HG02678 (cell line): ENCODE data around the gene EIF4G3.
"Not testable (repeated sequence)": the region's sequence is repeated elsewhere in the genome, so short reads cannot be mapped to it uniquely, and the experiment has no call there.

ENCODE experiments used
- ATAC-seq: cut with Tn5 transposase; IDR thresholded peaks from one replicate; pipeline ENCODE4 v1.9.1; 2021; ENCODE audit warnings: mild to moderate bottlenecking, moderate library complexity; ENCODE audit not compliant: unreplicated experiment

The EIF4G3 gene

DNA sequence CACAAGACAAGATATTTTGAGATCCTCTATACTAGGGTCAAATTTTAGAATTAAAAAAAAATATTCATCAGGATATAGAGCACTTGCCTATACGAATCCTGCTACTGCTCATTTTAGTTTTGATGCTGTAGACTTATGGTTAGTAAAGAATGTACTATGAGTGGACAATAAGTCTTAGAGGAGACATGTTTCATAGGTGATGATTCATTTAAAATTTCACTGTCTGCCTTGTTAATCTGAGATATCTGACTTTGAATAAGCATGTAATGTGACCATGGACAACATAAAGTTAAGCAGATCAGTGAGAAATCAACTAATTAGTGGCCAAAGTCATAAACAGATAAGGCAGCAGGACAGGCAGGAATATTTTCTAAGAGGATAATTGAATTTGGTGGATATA lies 282.8 kb downstream of the EIF4G3 start:
- ATAC-seq, result no peak

DNA sequence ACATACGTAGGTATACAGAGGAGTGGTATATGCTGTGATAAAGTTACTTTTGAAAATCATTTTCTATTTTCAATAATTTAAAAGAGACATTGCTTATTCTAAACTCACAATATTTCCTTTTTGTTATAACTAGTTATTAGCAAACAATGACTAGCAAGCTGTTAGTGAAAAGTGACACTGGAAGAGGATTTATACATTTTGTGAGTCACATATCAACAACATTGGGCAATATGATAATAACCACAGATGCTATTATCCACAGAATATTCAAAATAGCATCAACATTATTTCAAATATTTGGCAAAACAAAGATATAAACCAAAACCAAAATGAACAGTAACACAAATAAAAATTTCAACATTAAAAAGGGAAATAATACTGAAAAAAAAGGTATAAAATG lies 285.6 kb downstream of the EIF4G3 start:
- no peak for ATAC-seq

GRCh38 chr1:20887246-20887645 lies 289.5 kb downstream of the EIF4G3 start:
- no peak for ATAC-seq

- ATAC-seq, result no peak
Observed at GRCh38 chr1:20885121-20885520, 291.6 kb downstream of the EIF4G3 start.

GRCh38 chr1:20884513-20884912 lies 292.2 kb downstream of the EIF4G3 start:
- no peak for ATAC-seq

DNA sequence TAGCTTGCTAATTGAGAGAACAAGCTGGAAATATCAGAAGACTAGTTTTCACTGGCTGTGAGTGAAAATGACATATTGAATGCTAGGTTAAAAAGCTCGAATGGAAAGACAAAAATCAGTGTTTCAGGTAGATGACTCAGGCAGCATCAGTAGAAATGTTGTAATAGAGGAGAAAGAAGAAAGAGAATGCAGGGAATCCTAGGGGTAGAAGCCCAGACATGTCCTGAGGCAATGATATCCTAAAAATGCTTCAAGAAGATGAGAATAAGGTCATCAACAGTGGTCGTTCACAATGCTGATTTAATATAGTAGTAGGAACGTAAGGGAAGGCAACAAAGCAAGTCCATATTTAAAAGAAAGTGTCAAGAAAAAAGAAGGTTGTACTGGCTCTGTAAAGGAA lies 292.9 kb downstream of the EIF4G3 start:
- ATAC-seq, result no peak

DNA sequence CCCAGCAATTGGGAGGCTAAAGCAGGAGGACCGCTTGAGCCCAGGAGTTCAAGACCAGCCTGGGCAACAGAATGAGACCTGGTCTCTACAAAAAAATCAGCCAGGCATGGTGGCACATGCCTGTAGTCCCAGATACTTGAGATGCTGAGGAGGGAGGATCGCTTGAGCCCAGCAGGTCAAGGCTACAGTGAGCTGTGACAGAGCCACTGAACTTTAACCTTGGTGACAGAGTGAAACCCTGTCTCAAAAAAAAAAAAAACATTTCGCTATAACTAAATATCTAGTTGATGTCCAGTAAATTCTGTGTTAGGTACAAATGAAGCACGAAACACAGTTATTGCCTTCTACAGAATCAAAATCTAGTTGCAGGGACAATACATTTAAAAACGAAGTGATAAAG lies 293.9 kb downstream of the EIF4G3 start:
- ATAC-seq, result no peak

GRCh38 chr1:20878799-20879198 lies 297.9 kb downstream of the EIF4G3 start:
- ATAC-seq, result no peak

DNA sequence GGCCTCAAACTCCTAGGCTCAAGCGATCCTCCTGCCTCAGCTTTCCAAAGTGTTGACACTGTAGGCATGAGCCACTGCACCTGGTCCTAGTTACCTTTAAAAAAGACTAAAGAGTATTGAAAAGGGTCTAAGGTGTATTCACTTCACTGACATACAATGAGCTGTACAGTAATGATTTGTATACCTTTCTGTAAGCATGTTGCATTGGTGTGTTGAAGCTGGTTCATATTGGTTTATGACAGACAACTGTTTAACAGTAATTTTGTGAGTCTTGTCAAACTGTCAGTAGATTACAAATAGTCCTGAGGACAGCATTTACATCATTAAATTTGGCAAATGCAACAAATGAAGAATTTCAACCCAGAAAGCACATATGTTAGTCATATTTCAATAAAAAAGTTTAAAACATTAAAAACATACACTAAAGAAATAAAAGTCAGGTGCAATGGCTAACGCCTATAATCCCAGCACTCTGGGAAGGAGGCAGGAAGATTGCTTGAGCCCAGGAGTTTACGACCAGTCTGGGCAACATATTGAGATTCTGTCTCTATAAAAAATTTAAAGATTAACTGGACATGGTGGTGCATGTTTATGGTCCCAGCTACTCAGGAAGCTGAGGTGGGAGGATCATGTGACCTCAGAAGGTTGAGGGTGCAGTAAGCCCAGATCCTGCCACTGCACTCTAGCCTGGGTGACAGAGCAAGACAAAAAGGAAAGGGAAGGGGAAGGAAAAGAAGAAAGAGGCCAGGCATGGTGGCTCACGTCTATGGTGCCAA lies 301.3 kb downstream of the EIF4G3 start:
- ATAC-seq, result no peak

DNA sequence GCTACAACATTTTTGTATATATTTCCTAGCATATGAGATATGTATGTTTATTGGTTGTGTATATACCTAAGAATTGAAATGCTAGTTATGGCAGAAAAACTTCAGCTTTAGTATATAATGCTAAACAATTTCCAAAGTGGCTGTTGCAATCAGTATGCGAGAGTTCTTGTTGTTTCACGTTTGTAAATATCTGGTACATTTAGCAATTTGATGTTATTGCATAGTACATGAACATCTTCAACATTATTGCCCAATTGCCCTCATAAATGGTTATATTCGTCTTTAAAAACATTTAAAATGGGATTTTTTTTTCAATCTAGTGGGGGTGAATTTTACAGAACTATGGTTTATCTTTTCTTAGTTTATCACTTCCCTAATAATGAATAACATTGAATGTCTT lies 303.4 kb downstream of the EIF4G3 start:
- no peak for ATAC-seq

- no peak for ATAC-seq
Observed at GRCh38 chr1:20871419-20871818, 305.3 kb downstream of the EIF4G3 start.

DNA sequence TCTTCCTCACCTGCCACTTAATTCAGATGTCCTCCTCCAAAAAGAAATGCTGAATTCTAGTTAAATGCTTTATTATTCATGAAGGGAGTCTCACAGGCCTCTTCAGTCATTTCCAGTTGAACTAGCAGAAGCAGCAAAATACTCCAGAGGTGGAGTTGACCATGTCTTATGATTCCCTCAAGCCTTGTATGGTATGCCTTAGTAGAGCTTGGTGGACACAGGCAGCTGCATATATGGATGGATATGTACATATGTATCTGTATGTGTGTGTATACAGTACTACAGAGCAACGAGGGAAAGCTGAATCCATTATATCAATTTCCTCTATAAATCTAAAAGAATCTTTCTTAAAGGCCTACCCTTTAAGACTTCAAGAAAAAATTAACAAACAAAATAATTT lies 306.0 kb downstream of the EIF4G3 start:
- ATAC-seq, result no peak

- no peak for ATAC-seq
Observed at GRCh38 chr1:20868263-20868662, 308.4 kb downstream of the EIF4G3 start.

DNA sequence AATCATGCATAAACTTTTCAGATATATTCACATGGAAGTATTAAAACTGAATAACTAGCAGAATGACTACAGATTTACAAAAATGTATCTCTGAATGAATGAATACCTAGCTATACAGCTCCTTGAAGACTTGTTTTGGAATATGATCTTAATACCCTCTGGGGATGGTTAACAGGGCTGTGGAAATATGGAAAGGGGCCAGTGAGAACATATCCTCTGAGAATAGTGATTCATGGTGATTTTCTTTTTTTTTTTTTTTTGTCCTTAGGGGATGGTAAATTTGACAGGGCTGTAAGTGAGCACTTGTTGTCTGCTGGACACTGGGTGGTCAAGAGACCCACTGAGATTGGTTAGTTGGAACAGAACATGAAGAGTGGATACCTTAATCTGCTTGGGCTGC lies 308.9 kb downstream of the EIF4G3 start:
- ATAC-seq, result no peak

- no peak for ATAC-seq
Observed at GRCh38 chr1:20867062-20867461, 309.6 kb downstream of the EIF4G3 start.

DNA sequence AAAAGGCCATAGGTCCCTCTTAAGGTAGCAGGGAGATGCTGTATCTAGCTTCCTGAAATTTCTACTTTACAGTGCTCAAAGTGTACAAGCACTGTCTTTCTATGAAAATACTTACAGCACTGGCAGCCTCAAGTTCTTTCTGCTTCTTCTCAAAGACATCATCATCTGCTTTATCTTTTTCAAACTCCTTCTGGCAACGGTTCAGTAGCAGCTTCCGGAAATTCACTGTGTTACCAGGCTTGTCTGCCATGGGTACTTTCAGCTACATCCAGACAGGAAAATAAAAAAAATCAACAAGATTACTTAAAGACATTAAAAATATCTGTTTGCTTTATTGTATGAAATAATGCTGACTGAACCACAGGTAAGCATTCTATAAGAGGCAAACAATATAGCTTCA lies 311.7 kb downstream of the EIF4G3 start:
- ATAC-seq, result no peak

DNA sequence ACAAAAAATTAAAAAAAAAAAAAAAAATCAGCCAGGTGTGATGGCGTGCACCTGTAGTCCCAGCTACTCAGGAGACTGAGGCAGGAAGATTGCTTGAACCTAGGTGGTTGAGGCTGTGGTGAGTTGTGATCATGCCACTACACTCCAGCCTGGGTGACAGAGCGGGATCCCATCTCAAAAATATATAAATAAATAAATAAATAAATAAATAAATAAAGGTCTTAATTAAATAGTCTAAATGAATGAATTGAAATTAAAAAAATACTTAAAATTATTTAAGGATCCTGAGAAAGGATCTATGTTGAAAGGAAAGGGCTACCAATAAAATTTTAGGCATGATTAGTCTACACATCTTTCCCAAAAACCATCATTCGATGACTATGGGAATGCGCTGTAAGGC lies 322.2 kb downstream of the EIF4G3 start:
- no peak for ATAC-seq

DNA sequence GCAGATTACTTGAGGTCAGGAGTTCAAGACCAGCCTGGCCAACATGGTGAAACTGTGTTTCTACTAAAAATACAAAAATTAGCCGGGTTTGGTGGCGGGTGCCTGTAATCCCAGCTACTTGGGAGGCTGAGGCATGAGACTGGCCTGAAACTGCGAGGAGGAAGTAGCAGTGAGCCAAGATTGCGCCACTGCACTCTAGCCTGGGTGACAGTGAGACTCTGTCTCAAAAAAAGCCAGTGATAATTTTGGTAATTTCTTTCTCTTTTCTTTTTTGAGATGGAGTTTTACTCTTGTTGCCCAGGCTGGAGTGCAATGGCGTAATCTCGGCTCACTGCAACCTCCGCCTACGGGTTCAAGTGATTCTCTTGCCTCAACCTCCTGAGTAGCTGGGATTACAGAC lies 324.9 kb downstream of the EIF4G3 start:
- not testable (repeated sequence) for ATAC-seq

- no peak for ATAC-seq
Observed at GRCh38 chr1:20850021-20850420, 326.7 kb downstream of the EIF4G3 start.

- no peak for ATAC-seq
Observed at GRCh38 chr1:20849100-20849499, 327.6 kb downstream of the EIF4G3 start.

GRCh38 chr1:20848162-20848561 lies 328.5 kb downstream of the EIF4G3 start:
- ATAC-seq, result no peak

DNA sequence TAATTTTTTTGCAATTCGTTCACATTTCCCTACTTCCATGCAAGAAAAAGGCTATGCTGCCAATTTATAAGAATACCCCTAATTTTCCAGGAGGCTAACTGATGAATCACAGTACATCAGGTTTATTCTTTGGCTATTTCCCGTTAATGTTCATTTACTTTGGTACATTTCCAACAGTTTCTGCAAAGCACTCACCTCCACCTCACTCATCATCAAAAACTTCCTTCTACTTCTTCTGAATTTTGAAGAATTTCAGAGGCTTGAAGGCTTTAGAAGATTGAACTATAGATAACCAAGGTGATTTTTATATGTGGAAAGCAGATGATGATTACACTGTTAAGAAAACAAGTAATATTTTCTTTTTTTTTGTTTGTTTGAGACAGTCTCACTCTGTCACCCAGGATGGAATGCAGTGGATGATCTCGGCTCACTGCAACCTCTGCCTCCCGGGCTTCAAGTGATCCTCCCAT lies 329.1 kb downstream of the EIF4G3 start:
- ATAC-seq, result no peak
